ACHN (cell line): ENCODE data around the gene CKB.
A peak's percentile ranks its signal among the peaks of the same experiment; 100 is the strongest.
"Not testable (repeated sequence)": the region's sequence is repeated elsewhere in the genome, so short reads cannot be mapped to it uniquely, and the experiment has no call there.

Experiments used
- DNase-seq: peaks from one replicate; pipeline ENCODE4 v3.0.0-alpha.2; 2015
- in situ Hi-C: cut with HindIII; loops from 2 replicates; pipeline ENCODE4 v1.10.0; 2017; ENCODE audit warnings: low sequenced_read_pairs, low pct_ligation_motif_present, low pct_unique_long_range_greater_than_20kb

Gene CKB

GRCh38 chr14:103529383-103530365, 7.0 kb upstream of the CKB start:
- in situ Hi-C loops, result no loop called here
- no peak for DNase-seq

- peak; percentile 87 for DNase-seq
- in situ Hi-C loops, result no loop called here
Measured at GRCh38 chr14:103528587-103529382, 6.2 kb upstream of the CKB start, which contains the start of gene TRMT61A. TSS of gene TRMT61A (plus strand) at chr14:103529196. CDS start at chr14:103529979, 783 bp downstream.

- in situ Hi-C loops, result no loop called here
- DNase-seq, result peak; percentile 35
Measured at GRCh38 chr14:103528146-103528586, 5.5 kb upstream of the CKB start.

GRCh38 chr14:103527408-103528145, 4.9 kb upstream of the CKB start:
- DNase-seq, result peak; percentile 46
- in situ Hi-C loops, result no loop called here

- in situ Hi-C loops, result no loop called here
- no peak for DNase-seq
Measured at GRCh38 chr14:103526914-103527248, 4.3 kb upstream of the CKB start.

- no peak for DNase-seq
- in situ Hi-C loops, result no loop called here
Measured at GRCh38 chr14:103526247-103526913, 3.8 kb upstream of the CKB start.

GRCh38 chr14:103525430-103526246, 3.0 kb upstream of the CKB start:
- in situ Hi-C loops, result not testable (repeated sequence)

GRCh38 chr14:103524002-103524935, 1.6 kb upstream of the CKB start:
- DNase-seq, result no peak
- in situ Hi-C loops, result no loop called here

More at GRCh38 chr14:103525430-103526246, 3.0 kb upstream of the CKB start:
- DNase-seq, result not testable (repeated sequence)

GRCh38 chr14:103523575-103523954, 935 bp upstream of the CKB start:
- no peak for DNase-seq
- in situ Hi-C loops, result no loop called here

GRCh38 chr14:103521951-103522563, 573 bp downstream of the CKB start:
- in situ Hi-C loops, result no loop called here
- DNase-seq, result no peak

- in situ Hi-C loops, result no loop called here
- no peak for DNase-seq
Measured at GRCh38 chr14:103521438-103521950, 1.1 kb downstream of the CKB start.

GRCh38 chr14:103520657-103521437, 1.8 kb downstream of the CKB start:
- DNase-seq, result peak; percentile 69
- in situ Hi-C loops, result no loop called here

GRCh38 chr14:103520269-103520656, 2.4 kb downstream of the CKB start:
- DNase-seq, result no peak
- in situ Hi-C loops, result no loop called here

GRCh38 chr14:103519837-103520212, 2.8 kb downstream of the CKB start:
- no peak for DNase-seq
- in situ Hi-C loops, result no loop called here
